IPS DF 6.9 (cell line): ENCODE data around the gene GID4.
A peak's percentile ranks its signal among the peaks of the same experiment; 100 is the strongest.
"Not testable (repeated sequence)": the region's sequence is repeated elsewhere in the genome, so short reads cannot be mapped to it uniquely, and the experiment has no call there.

ENCODE experiments used
- DNase-seq: peaks from one replicate; pipeline ENCODE4 v3.0.0-alpha.2; 2013; ENCODE audit warnings: low read depth, low spot score
- H3K27ac ChIP-seq: one replicate; pipeline ENCODE4 v1.5.1; 2013; ENCODE audit warnings: low read length, control low read depth
- H3K27me3 ChIP-seq: 2 replicates; pipeline ENCODE4 v1.6.1; 2013; ENCODE audit warnings: mild to moderate bottlenecking, low read length; ENCODE audit not compliant: control insufficient read depth, insufficient read depth
- H3K36me3 ChIP-seq: 2 replicates; pipeline ENCODE4 v1.6.1; 2013; ENCODE audit warnings: low read length; ENCODE audit not compliant: control insufficient read depth, insufficient read depth
- H3K4me1 ChIP-seq: 2 replicates; pipeline ENCODE4 v1.6.1; 2013; ENCODE audit warnings: low read length; ENCODE audit not compliant: control insufficient read depth, insufficient read depth
- H3K4me3 ChIP-seq: 2 replicates; pipeline ENCODE4 v1.5.1; 2013; ENCODE audit warnings: mild to moderate bottlenecking, low read length
- H3K9me3 ChIP-seq: 2 replicates; pipeline ENCODE4 v1.6.1; 2013; ENCODE audit warnings: low read length, inconsistent platforms; ENCODE audit not compliant: control insufficient read depth, insufficient read depth
- WGBS: extraction: QIAGEN DNeasy Blood & Tissue Kit; methylation state at CpG from one replicate; pipeline ENCODE4 v1.1.7; 2013; ENCODE audit warnings: mixed read lengths, missing lambda C conversion rate; ENCODE audit not compliant: insufficient read length, insufficient coverage; 5-methylcytosine and 5-hydroxymethylcytosine counted together

Gene GID4

DNA sequence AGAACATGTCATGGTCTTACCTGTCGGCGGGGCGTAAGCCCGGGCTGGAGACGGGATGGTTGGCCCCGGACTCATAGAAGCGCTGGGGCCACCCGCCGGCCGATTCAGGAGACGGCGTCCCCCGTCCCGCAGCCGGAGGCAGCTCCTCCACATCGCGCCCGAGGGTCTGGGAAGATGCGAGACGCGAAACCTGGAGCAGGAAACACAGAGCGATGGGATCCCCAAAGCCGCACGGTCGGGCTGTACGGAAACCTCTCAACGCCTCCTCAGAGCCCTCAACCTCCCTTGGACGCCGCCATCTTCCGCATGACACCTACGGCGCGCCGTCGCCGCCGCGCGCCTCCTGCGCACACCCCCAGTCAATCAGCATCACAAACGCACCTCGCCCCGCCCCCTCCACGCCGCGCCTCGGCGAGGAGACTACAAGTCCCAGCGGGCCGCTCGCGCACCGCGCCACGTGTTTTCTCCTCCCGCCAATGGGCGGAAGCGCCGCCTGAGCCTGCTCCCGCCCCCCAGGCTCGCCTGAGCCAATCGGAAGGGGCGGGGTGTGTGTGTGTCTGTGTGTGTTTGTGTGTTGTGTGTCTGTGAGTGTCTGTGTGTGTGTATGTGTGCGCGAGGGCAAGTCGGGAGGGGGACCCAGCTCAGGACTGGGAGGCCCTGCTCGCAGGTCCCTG, at the start of gene GID4, which contains the start of gene ATPAF2:
GID4 (plus strand) TSS at position 548 of the 674 bp plus-strand sequence; CDS start at position 605, 57 bp downstream.
ATPAF2 (minus strand) TSS at position 308 of the 674 bp plus-strand sequence; CDS start at position 153, 155 bp downstream.
- Histone ChIP-seq H3K9me3 (no peaks in the 10 kb centered on the region), H3K4me3 (peak within 1 kb of the TSS; percentile 85), H3K36me3 (no peaks in the 10 kb centered on the region; the same call in 1 of the 2 replicates), H3K27ac (no peak within 1 kb of the TSS), H3K27me3 (no peaks in the 10 kb centered on the region), H3K4me1 (peaks cover 2% of the 10 kb centered on the region; the same call in 1 of the 2 replicates)
- no CpG with 5 or more reads among the region's 67 CpGs for WGBS
- DNase-seq = peak; percentile 96

DNA sequence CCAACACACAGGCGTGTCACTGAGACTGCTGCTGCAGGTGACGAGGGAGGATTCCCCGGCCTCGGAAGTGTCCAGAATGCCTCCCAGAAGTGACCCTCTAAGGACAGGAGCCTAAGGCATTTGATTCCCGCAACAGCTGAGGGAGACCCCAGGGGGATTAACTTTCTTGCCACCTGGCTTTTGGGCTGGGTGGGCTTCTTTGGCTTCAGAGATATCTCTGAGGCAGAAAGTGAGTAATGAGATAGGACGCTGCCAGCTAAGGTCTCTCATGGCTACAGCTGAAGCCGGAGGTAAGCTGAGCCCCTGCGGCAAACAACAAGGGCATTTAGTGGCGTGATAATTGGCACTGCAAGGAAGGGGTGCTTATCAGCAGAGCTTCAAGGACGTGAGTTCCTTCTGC, 49.6 kb upstream of the GID4 start:
- no CpG with 5 or more reads among the region's 10 CpGs for WGBS
- H3K27ac ChIP-seq = no peak overlapping the region
- DNase-seq = no peak

DNA sequence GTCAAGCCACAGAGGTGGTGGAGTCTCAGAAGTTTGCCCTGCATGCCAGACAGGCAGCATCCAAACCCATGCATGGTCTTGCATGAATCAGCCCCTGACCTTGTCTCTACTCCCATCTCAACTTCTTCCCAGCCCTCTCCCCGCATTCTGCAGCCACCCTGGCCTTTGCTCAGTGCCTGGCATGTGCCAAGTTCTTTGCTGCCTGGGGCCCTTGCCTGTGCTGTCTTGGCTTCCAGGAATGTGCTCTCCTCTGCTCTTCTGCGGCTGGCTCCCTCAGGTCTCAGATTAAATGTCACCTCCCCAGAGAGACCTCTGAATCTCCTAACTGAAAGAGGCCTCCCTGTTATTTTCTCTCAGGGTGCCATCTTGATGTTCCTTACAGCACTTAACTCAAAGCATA, 48.9 kb upstream of the GID4 start:
- Histone ChIP-seq H3K27ac (no peak overlapping the region), H3K4me1 (peaks cover 2% of the 10 kb centered on the region), H3K4me3 (no peak overlapping the region), H3K9me3 (no peaks in the 10 kb centered on the region), H3K27me3 (no peaks in the 10 kb centered on the region), H3K36me3 (no peaks in the 10 kb centered on the region)
- no peak for DNase-seq
- WGBS = no CpG with 5 or more reads among the region's 2 CpGs

More for the DNA sequence above, 49.6 kb upstream of the GID4 start:
- H3K4me1 ChIP-seq = peaks cover 2% of the 10 kb centered on the region
- H3K4me3 ChIP-seq = no peak overlapping the region
- H3K9me3 ChIP-seq = no peaks in the 10 kb centered on the region
- no peaks in the 10 kb centered on the region for H3K36me3 ChIP-seq
- H3K27me3 ChIP-seq = no peaks in the 10 kb centered on the region

DNA sequence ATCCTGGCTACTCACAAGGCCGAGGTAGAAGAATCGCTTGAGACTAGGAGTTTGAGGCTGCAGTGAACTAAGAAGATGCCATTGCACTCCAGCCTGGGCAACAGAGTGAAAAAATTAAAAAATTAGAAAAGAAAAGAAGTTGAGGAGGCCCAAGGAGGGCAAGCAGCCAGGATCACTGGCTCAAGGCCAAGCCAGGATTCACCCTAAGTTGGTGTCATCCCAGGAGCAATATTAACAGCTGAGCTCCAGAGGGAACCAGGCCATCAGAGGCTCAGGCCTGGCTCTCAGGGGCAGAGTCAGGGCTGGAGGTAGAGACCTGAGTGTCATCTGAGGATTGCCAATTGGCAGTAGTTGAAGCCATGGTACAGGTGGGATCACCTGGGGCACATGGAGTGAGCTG, 45.8 kb upstream of the GID4 start:
- H3K27me3 ChIP-seq = no peaks in the 10 kb centered on the region
- H3K36me3 ChIP-seq = no peaks in the 10 kb centered on the region
- no peak overlapping the region for H3K27ac ChIP-seq
- peaks cover 2% of the 10 kb centered on the region for H3K4me1 ChIP-seq
- WGBS = no CpG with 5 or more reads among the region's 2 CpGs
- DNase-seq = no peak
- H3K4me3 ChIP-seq = no peak overlapping the region
- no peaks in the 10 kb centered on the region for H3K9me3 ChIP-seq

DNA sequence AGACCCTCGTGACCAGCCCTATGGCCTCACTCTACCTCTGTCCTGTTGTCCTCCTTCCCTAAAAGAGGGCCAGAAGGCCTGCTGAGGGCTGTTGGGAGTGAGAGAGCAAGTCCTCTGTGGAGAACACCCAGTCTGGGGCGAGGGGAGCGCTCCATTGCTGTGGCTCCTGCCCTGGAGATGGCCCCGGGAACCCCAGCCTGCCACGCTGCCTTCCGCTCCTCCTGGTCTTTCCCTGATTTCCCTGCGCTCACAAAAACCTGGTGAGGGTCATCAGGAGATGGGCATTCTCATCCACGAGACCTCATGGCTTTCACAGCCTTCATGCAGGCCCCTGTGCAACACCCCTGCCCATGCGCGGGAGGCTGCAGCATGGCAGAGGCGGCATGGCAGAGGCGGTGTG, 45.4 kb upstream of the GID4 start:
- Histone ChIP-seq H3K9me3 (no peaks in the 10 kb centered on the region), H3K4me1 (peaks cover 2% of the 10 kb centered on the region), H3K27ac (no peak overlapping the region), H3K36me3 (no peaks in the 10 kb centered on the region), H3K27me3 (no peaks in the 10 kb centered on the region), H3K4me3 (no peak overlapping the region)
- no peak for DNase-seq
- WGBS = no CpG with 5 or more reads among the region's 12 CpGs

DNA sequence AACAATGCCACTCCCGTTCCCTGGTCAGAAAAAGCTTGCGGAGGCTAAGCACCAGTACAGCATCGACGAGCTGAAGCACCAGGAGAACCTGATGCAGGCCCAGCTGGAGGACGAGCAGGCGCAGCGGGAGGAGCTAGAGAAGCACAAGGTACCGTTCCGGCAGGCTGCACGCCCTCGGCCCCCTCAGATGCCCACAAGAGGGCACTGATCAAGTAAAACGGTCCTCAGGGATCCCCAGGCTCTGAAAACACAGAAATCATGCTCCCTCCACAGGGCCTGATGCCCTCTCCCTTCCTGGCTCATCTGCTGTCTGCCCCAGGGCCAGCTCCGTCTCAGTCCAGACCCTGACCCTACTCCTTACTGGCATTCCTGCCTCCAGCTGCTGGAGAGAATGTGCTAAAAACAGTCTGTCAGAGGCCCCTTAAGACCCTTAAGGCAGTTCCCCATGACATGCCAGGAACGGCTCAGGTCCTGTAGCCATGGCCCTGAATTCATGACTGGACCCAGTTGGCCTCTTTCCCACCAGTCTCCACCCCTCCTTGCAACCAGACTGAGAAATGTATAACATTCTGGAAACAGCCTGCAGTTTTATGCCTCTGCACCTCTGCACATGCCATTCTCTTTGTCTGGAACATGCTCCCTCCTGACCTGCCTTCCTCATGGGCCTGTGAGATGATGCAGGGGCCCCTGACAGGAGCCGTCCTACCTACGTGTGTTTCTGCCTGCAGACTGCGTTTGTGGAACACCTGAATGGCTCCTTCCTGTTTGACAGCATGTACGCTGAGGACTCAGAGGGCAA, 44.7 kb upstream of the GID4 start:
- no peak overlapping the region for H3K27ac ChIP-seq
- no peaks in the 10 kb centered on the region for H3K27me3 ChIP-seq
- WGBS = no CpG with 5 or more reads among the region's 18 CpGs
- no peak overlapping the region for H3K4me3 ChIP-seq
- peaks cover 2% of the 10 kb centered on the region for H3K4me1 ChIP-seq
- H3K9me3 ChIP-seq = no peaks in the 10 kb centered on the region
- no peaks in the 10 kb centered on the region for H3K36me3 ChIP-seq
- DNase-seq = peak; percentile 60

DNA sequence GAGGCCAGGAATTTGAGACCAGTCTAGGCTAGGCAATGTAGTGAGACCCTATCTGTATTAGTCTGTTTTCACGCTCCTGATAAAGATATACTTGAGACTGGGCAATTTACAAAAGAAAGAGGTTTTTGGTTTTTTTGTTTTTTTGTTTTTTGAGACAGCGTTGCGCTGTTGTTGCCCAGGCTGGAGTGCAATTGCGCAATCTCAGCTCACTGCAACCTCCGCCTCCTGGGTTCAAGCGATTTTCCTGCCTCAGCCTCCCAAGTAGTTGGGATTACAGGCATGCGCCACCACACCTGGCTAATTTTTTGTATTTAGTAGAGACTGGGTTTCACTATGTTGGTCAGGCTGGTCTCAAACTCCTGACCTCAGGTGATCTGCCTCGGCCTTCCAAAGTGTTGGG, 43.3 kb upstream of the GID4 start:
- DNase-seq, H3K27me3 ChIP-seq, H3K4me1 ChIP-seq, H3K36me3 ChIP-seq, H3K9me3 ChIP-seq, H3K27ac ChIP-seq, H3K4me3 ChIP-seq: not testable (repeated sequence)
- no CpG with 5 or more reads among the region's 8 CpGs for WGBS

DNA sequence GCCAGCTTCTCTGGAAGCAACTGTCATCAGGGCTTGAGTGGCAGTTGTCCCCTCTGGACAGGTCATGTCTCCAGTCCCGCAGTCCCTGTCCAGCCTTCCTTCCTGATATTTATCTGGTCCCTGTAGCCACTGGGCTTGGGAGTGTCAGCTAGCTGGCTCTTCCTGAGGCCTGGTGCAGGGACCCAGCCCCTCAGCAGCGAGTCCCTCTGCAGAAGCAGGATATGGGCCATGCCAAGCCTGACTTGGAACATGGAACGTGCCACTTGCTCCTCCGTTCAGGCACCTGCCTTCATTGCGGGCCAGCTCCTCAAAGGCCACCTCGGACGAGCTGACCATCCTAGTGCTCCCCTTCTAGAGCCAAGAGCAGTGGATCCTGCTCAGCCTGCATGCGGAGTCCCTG, 40.3 kb upstream of the GID4 start:
- Histone ChIP-seq H3K27me3 (no peaks in the 10 kb centered on the region), H3K4me3 (no peak overlapping the region)
- no CpG with 5 or more reads among the region's 8 CpGs for WGBS

DNA sequence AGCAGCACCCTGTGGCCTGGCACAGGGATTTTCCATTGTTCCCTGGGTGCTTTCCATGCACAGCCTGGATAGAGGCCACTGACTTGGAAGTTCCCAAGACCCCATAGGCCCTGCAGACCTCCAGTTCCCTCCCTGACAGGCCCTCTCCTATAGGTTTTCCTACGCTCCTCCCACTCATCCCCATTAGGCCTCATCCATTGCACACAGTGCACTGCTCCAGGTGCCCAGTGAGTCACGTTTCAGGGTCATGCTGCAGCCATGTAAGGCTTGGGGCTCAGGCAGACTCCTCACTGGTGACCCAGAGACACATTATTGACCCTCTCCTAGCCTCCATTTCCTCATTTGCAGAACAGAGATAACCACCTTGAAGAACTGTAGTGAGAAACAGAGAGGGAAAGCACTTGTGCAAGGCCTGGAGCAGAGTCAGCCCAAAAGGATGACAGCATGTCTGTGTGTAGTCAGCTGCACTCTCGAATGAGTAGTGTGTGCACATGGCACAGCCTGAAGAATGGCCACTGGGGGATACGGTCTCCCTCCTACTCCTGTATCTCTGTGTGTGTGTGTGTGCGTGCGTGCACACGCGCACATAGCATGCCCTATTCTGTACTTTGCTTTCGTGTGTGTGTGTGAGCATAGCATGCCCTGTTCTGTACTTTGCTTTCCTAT, 39.7 kb upstream of the GID4 start:
- WGBS = no CpG with 5 or more reads among the region's 9 CpGs
- Histone ChIP-seq H3K27me3 (no peaks in the 10 kb centered on the region), H3K27ac (no peak overlapping the region)

More for the DNA sequence above, 40.3 kb upstream of the GID4 start:
- no peak for DNase-seq
- Histone ChIP-seq H3K27ac (no peak overlapping the region), H3K9me3 (no peaks in the 10 kb centered on the region), H3K36me3 (no peaks in the 10 kb centered on the region), H3K4me1 (peaks cover 2% of the 10 kb centered on the region)

DNA sequence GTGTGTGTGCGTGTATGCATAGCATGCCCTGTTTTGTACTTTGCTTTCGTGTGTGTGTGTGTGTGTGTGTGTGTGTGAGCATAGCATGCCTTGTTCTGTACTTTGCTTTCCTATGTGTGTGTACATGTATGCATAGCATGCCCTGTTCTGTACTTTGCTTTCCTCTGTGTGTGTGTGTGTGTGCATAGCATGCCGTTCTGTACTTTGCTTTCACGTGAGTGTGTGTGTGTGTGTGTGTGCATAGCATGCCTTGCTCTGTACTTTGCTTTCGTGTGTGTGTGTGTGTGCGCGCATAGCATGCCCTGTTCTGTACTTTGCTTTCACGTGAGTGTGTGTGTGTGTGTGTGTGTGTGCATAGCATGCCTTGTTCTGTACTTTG, 39.2 kb upstream of the GID4 start:
- Histone ChIP-seq H3K36me3 (no peaks in the 10 kb centered on the region), H3K27ac (no peak overlapping the region), H3K4me1 (no peaks in the 10 kb centered on the region), H3K4me3 (no peak overlapping the region), H3K27me3 (no peaks in the 10 kb centered on the region), H3K9me3 (no peaks in the 10 kb centered on the region)
- DNase-seq = no peak
- no CpG with 5 or more reads among the region's 8 CpGs for WGBS

More for the DNA sequence above, 39.7 kb upstream of the GID4 start:
- Histone ChIP-seq H3K36me3 (no peaks in the 10 kb centered on the region), H3K4me3 (no peak overlapping the region), H3K4me1 (no peaks in the 10 kb centered on the region), H3K9me3 (no peaks in the 10 kb centered on the region)
- DNase-seq = no peak
